ENCODE results near the gene HES5.

Gene HES5

GRCh38 chr1:2501820-2502119, 28.3 kb downstream of the HES5 start:
- TF ChIP-seq TARDBP (IDR thresholded peaks at IDR 0.05) = no peak
- TF ChIP-seq ZNF384 (IDR thresholded peaks at IDR 0.05) = no peak
- no peak for TF ChIP-seq CTBP1 (IDR thresholded peaks at IDR 0.05; ENCODE audit: borderline replicate concordance)
- no peak for TF ChIP-seq HDGF (IDR thresholded peaks at IDR 0.05; ENCODE audit: borderline replicate concordance)
- TF ChIP-seq ARNT (IDR thresholded peaks at IDR 0.05) = no peak
- TF ChIP-seq FOXK2 (IDR thresholded peaks at IDR 0.05) = no peak
- no peak for TF ChIP-seq NFRKB (IDR thresholded peaks at IDR 0.05)
- no peak for TF ChIP-seq ELF4 (IDR thresholded peaks at IDR 0.05)
- no peak for TF ChIP-seq LEF1 (IDR thresholded peaks at IDR 0.05; ENCODE audit: borderline replicate concordance)
- no peak for TF ChIP-seq SP1 (IDR thresholded peaks at IDR 0.05)
- ChIA-PET POLR2A (no interaction called here), CTCF (no interaction called here)
- DNase-seq (ENCODE audit: extremely low spot score) = no peak

GRCh38 chr1:2501041-2501819, 28.8 kb downstream of the HES5 start:
- no peak for TF ChIP-seq FOXM1 (IDR thresholded peaks at IDR 0.05; ENCODE audit: borderline replicate concordance)
- TF ChIP-seq L3MBTL2 (conservative IDR thresholded peaks at IDR 0.05) = no peak
- no peak for TF ChIP-seq TARDBP (IDR thresholded peaks at IDR 0.05)
- no peak for TF ChIP-seq SP1 (IDR thresholded peaks at IDR 0.05)
- TF ChIP-seq CTBP1 (IDR thresholded peaks at IDR 0.05; ENCODE audit: borderline replicate concordance) = no peak
- no peak for TF ChIP-seq FOXA1 (IDR thresholded peaks at IDR 0.05)
- TF ChIP-seq, protein P1, sequence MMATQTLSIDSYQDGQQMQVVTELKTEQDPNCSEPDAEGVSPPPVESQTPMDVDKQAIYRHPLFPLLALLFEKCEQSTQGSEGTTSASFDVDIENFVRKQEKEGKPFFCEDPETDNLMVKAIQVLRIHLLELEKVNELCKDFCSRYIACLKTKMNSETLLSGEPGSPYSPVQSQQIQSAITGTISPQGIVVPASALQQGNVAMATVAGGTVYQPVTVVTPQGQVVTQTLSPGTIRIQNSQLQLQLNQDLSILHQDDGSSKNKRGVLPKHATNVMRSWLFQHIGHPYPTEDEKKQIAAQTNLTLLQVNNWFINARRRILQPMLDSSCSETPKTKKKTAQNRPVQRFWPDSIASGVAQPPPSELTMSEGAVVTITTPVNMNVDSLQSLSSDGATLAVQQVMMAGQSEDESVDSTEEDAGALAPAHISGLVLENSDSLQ (IDR thresholded peaks at IDR 0.05) = no peak
- no peak for TF ChIP-seq HDGF (IDR thresholded peaks at IDR 0.05; ENCODE audit: borderline replicate concordance)
- ChIA-PET POLR2A (no interaction called here), CTCF (no interaction called here)
- DNase-seq (ENCODE audit: extremely low spot score) = no peak

DNA sequence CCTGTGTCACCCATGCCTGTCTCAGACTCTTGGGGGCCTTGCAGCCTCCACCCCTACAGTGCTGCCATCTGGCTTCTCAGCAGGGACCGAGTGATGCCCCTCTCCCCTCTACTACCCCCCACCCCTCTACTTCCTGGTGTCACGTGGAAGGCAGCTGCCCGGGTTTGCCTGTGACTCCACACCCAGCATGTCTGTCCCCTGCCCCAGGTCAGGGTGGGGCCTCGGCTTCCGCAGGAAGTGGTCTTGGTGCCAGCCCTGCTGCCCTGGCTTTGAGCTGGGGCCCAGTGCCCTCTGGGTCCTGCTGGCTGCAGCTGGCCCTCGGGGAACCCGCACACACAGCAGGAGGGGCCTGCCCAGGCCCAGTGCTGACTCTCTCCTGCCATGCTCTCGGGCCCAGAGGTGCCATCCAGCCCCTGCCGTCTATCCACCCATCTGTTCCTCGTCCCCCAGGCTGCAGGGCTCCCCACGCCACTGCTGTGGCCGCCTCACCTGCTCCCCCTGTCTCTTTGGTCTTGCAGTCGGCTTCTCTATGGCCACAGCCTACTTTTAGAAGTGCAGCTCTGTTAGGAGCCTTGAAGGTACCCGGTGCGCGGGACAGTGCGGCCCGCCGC, 30.0 kb downstream of the HES5 start:
- no peak for DNase-seq (ENCODE audit: extremely low spot score)
- CTCF ChIA-PET = no interaction called here
- TF ChIP-seq FOXK2 (IDR thresholded peaks at IDR 0.05) (no peak), FOXM1 (IDR thresholded peaks at IDR 0.05; ENCODE audit: borderline replicate concordance) (no peak), NFRKB (IDR thresholded peaks at IDR 0.05) (no peak), L3MBTL2 (conservative IDR thresholded peaks at IDR 0.05) (no peak), SUZ12 (IDR thresholded peaks at IDR 0.05) (no peak), SP1 (IDR thresholded peaks at IDR 0.05) (no peak), BHLHE40 (IDR thresholded peaks at IDR 0.05; ENCODE audit: borderline replicate concordance) (no peak), FOXA1 (IDR thresholded peaks at IDR 0.05) (no peak), ELF4 (IDR thresholded peaks at IDR 0.05) (no peak), TARDBP (IDR thresholded peaks at IDR 0.05) (no peak), CTBP1 (IDR thresholded peaks at IDR 0.05; ENCODE audit: borderline replicate concordance) (no peak), HDGF (IDR thresholded peaks at IDR 0.05; ENCODE audit: borderline replicate concordance) (no peak), LEF1 (IDR thresholded peaks at IDR 0.05; ENCODE audit: borderline replicate concordance) (no peak), ZNF384 (IDR thresholded peaks at IDR 0.05) (no peak), ARNT (IDR thresholded peaks at IDR 0.05) (no peak)
- TF ChIP-seq, protein P1 (IDR thresholded peaks at IDR 0.05) = no peak
- POLR2A ChIA-PET = no interaction called here

DNA sequence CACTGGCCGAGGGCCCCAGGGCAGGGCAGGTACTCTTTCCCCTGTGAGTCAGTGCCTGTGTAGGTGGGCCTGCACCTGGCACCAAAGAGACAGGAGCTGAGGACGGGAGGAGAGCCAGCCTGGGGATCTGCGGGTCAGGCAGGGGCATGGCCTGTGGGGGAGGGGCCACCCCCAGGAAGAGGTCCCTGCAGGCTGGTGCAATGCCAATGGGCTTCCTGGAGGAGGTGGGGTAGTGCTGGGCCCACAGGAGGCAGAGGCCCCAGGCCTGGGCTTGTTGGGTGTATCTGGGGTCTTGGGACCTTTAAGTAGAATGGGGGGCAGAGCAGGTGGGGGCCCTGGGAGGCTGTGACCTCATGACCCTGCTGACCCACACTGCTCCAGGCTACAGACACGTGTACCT, 30.8 kb downstream of the HES5 start:
- CTCF ChIA-PET = no interaction called here
- TF ChIP-seq CTBP1 (IDR thresholded peaks at IDR 0.05; ENCODE audit: borderline replicate concordance) = no peak
- TF ChIP-seq LEF1 (IDR thresholded peaks at IDR 0.05; ENCODE audit: borderline replicate concordance) = no peak
- TF ChIP-seq SP1 (IDR thresholded peaks at IDR 0.05) = no peak
- no peak for TF ChIP-seq BHLHE40 (IDR thresholded peaks at IDR 0.05; ENCODE audit: borderline replicate concordance)
- TF ChIP-seq FOXK2 (IDR thresholded peaks at IDR 0.05) = no peak
- TF ChIP-seq NFRKB (IDR thresholded peaks at IDR 0.05) = no peak
- TF ChIP-seq ARNT (IDR thresholded peaks at IDR 0.05) = no peak
- TF ChIP-seq HDGF (IDR thresholded peaks at IDR 0.05; ENCODE audit: borderline replicate concordance) = no peak
- no peak for TF ChIP-seq TARDBP (IDR thresholded peaks at IDR 0.05)
- TF ChIP-seq FOXA1 (IDR thresholded peaks at IDR 0.05) = no peak
- no peak for TF ChIP-seq SUZ12 (IDR thresholded peaks at IDR 0.05)
- no peak for TF ChIP-seq FOXM1 (IDR thresholded peaks at IDR 0.05; ENCODE audit: borderline replicate concordance)
- no peak for TF ChIP-seq ELF4 (IDR thresholded peaks at IDR 0.05)
- TF ChIP-seq L3MBTL2 (conservative IDR thresholded peaks at IDR 0.05) = no peak
- TF ChIP-seq, protein P1 (IDR thresholded peaks at IDR 0.05) = no peak
- no peak for TF ChIP-seq ZNF384 (IDR thresholded peaks at IDR 0.05)
- no peak for DNase-seq (ENCODE audit: extremely low spot score)

DNA sequence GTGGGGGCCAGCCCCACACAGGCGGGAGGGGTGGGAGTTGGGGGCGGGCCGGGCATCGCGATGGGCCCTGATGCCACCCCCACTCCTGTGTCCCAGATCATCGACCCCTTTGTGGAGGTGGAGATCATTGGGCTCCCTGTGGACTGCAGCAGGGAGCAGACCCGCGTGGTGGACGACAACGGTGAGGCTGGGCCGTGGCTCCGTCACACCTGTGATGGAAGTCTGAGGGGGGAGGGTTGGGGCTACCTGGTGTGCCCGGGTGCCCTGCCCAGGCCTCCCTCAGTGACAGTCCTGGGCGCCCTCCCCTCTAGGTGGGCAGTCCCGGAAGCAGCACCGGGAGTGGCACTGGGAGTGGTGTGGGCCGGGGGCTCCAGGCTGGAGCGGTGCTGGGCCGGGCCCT, 31.4 kb downstream of the HES5 start:
- TF ChIP-seq BHLHE40 (IDR thresholded peaks at IDR 0.05; ENCODE audit: borderline replicate concordance) (no peak), TARDBP (IDR thresholded peaks at IDR 0.05) (no peak), ZNF384 (IDR thresholded peaks at IDR 0.05) (no peak), SUZ12 (IDR thresholded peaks at IDR 0.05) (no peak), HDGF (IDR thresholded peaks at IDR 0.05; ENCODE audit: borderline replicate concordance) (no peak), FOXM1 (IDR thresholded peaks at IDR 0.05; ENCODE audit: borderline replicate concordance) (no peak), ELF4 (IDR thresholded peaks at IDR 0.05) (no peak), CTBP1 (IDR thresholded peaks at IDR 0.05; ENCODE audit: borderline replicate concordance) (no peak), NFRKB (IDR thresholded peaks at IDR 0.05) (no peak), ARNT (IDR thresholded peaks at IDR 0.05) (no peak), FOXA1 (IDR thresholded peaks at IDR 0.05) (no peak), LEF1 (IDR thresholded peaks at IDR 0.05; ENCODE audit: borderline replicate concordance) (no peak), L3MBTL2 (conservative IDR thresholded peaks at IDR 0.05) (no peak), FOXK2 (IDR thresholded peaks at IDR 0.05) (no peak), SP1 (IDR thresholded peaks at IDR 0.05) (no peak)
- TF ChIP-seq, protein P1 (IDR thresholded peaks at IDR 0.05) = no peak
- CTCF ChIA-PET = no interaction called here
- POLR2A ChIA-PET = interaction anchor here (1.0 kb wide), 1 partner anchor 9 kb away, joined by 4 read pairs; no protein-coding TSS in a partner anchor
- no peak for DNase-seq (ENCODE audit: extremely low spot score)

More for the DNA sequence above, 30.8 kb downstream of the HES5 start:
- POLR2A ChIA-PET = interaction anchor here (1.0 kb wide), 1 partner anchor 8 kb away, joined by 4 read pairs; no protein-coding TSS in a partner anchor
